Epithelial cell of proximal tubule (primary cell): ENCODE measurements around the gene ADAMTS15. TPM values are rescaled to one million over a fixed set of nuclear protein-coding genes. Genes with fewer than 3 reads are reported as not detected.
"Not testable (repeated sequence)": the region's sequence is repeated elsewhere in the genome, so short reads cannot be mapped to it uniquely, and the experiment has no call there.

Experiments used
- DNase-seq: peaks from one replicate; pipeline ENCODE4 v3.0.0-alpha.2; 2011; ENCODE audit warnings: low read depth
- H3K4me3 ChIP-seq: 2 replicates; pipeline ENCODE4 v1.5.1; 2011; ENCODE audit warnings: low read depth, mild to moderate bottlenecking, low read length
- CTCF ChIP-seq: conservative IDR thresholded peaks from 2 replicates; pipeline ENCODE4 v1.5.1; 2012; ENCODE audit warnings: low read depth, mild to moderate bottlenecking, low read length
- total RNA-seq: library from RNA; depleted of rRNA; stranded (reverse); fragments of >200 nt; gene quantifications from 2 replicates; pipeline ENCODE4 v1.2.3, GENCODE V29; 2015

ADAMTS15 gene
- total RNA-seq, 1 donor from 2014 or later, result 0.58 TPM

- no peak for DNase-seq
- no peak for TF ChIP-seq CTCF
- H3K4me3 ChIP-seq, result no peak overlapping the region
Observed at GRCh38 chr11:130436171-130436570, 12.3 kb upstream of the ADAMTS15 start.

- no peak overlapping the region for H3K4me3 ChIP-seq
- no peak for TF ChIP-seq CTCF
- no peak for DNase-seq
Observed at GRCh38 chr11:130437848-130438247, 10.6 kb upstream of the ADAMTS15 start.

DNA sequence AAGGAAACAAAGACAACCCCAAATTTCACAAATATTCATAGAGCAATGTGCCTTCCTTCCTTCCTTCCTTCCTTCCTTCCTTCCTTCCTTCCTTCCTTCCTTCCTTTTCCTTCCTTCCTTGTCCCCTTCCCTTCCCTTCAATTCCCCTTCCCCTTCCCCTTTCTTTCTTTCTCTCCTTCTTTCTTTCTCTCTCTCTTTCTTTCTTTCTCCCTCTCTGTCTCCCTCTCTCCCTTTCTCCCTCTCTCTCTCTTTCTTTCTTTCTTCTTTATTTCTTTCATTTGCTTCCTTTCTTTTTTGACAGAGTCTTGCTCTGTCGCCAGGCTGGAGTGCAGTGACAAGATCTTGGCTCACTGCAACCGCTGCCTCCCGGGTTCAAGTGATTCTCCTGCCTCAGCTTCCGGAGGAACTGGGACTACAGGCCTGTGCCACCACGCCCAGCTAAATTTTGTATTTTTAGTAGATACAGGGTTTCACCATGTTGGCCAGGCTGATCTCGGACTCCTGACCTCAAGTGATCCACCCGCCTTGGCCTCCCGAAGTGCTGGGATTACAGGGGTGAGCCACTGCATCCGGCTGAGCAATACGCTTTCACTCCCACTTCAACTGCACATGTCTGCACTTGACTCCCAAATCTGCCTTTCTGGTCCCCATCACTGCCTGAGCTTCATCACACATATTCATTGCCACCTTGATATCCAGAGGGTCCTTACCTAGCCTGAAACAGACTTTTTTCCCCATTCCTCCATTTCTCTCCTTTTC is 9.9 kb upstream of the ADAMTS15 start:
- not testable (repeated sequence) for DNase-seq, H3K4me3 ChIP-seq

- no peak for TF ChIP-seq CTCF
- H3K4me3 ChIP-seq, result no peak overlapping the region
- no peak for DNase-seq
Observed at GRCh38 chr11:130439160-130439519, 9.3 kb upstream of the ADAMTS15 start.

- no peak for TF ChIP-seq CTCF
- H3K4me3 ChIP-seq, result no peak overlapping the region
- DNase-seq, result no peak
Observed at GRCh38 chr11:130439876-130440275, 8.6 kb upstream of the ADAMTS15 start.

- H3K4me3 ChIP-seq, result no peak overlapping the region
- DNase-seq, result no peak
- TF ChIP-seq CTCF, result no peak
Observed at GRCh38 chr11:130441719-130442118, 6.7 kb upstream of the ADAMTS15 start.

DNA sequence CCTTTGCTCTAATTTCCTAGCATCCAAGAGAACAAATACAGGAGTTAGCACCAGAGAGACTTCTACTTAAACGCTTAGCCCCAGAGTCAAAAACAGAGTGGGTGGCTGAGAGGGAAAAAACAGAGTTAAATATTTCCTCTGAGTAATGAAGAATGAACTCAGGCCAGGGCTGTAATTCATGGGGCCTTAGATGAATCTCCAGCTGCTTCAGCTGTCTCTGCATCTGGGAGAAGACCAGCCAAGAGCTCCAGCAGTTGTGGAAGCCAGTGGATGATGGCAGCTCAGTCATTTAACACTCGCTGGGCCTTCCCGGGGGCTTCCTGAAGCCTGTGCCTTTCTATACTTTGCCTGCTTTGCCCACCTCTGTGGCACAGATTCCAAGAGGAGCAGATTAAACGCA is 5.7 kb upstream of the ADAMTS15 start:
- no peak for TF ChIP-seq CTCF
- DNase-seq, result no peak
- H3K4me3 ChIP-seq, result no peak overlapping the region

DNA sequence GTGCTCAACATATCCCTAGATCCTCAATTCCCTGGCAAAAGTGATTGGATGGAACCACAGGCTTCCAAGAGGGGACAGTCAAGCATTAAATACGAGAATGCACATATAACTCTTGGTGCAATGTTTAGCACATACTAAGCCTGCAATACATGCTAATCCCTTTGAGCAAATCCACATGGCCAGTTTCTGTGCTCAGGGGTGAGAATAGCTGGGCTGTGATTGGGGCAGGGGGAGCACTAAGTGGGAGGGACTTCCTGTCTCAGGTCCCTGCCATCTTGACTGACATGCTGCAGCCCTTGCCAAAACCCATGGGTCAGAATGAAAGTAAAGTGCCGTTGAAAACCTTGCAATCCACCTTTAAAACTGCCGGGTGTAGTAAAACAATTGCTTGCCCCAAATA is 2.7 kb upstream of the ADAMTS15 start:
- no peak for TF ChIP-seq CTCF
- no peak overlapping the region for H3K4me3 ChIP-seq
- DNase-seq, result no peak
